Neural cell (in vitro differentiated cells): ENCODE results near the gene TDRKH. TPM values are rescaled to one million over a fixed set of nuclear protein-coding genes. Genes with fewer than 3 reads are reported as not detected.
"Not testable (repeated sequence)": the region's sequence is repeated elsewhere in the genome, so short reads cannot be mapped to it uniquely, and the experiment has no call there.

Experiments
- H2AFZ ChIP-seq: fragments of 200-600, 300-800 bp; sonication (generic), shearing (Covaris generic); 2 replicates; pipeline ENCODE4 v1.6.0; 2014; ENCODE audit warnings: low read depth, mild to moderate bottlenecking, antibody characterized with exemption, low read length, moderate library complexity
- H3F3A ChIP-seq: fragments of 200-600 bp; shearing (Covaris generic); 2 replicates; pipeline ENCODE4 v1.6.1; 2016; ENCODE audit warnings: mild to moderate bottlenecking, moderate library complexity, mixed read lengths, antibody characterized with exemption, low read length; ENCODE audit not compliant: insufficient read depth, poor library complexity, severe bottlenecking
- H3K27ac ChIP-seq: fragments of 200-600, 300-800 bp; sonication (generic), shearing (Covaris generic); 2 replicates; pipeline ENCODE4 v1.5.1; 2014; ENCODE audit warnings: mild to moderate bottlenecking, low read length, moderate library complexity
- H3K27me3 ChIP-seq: fragments of 300-800, 200-600 bp; sonication (generic), shearing (Covaris generic); 2 replicates; pipeline ENCODE4 v1.6.0; 2014; ENCODE audit warnings: mild to moderate bottlenecking, low read depth, low read length, moderate library complexity; ENCODE audit not compliant: insufficient read depth
- H3K36me3 ChIP-seq: fragments of 300-800, 200-600 bp; sonication (generic), shearing (Covaris generic); 2 replicates; pipeline ENCODE4 v1.5.1; 2014; ENCODE audit warnings: mild to moderate bottlenecking, antibody characterized with exemption, low read length, moderate library complexity; ENCODE audit not compliant: insufficient read depth
- H3K4me2 ChIP-seq: fragments of 300-800, 200-600 bp; sonication (generic), shearing (Covaris generic); 2 replicates; pipeline ENCODE4 v1.6.0; 2014; ENCODE audit warnings: mild to moderate bottlenecking, low read length
- H3K4me3 ChIP-seq: fragments of 300-800, 200-600 bp; sonication (generic), shearing (Covaris generic); 2 replicates; pipeline ENCODE4 v1.5.1; 2014; ENCODE audit warnings: mild to moderate bottlenecking, low read length, moderate library complexity
- H3K79me2 ChIP-seq: fragments of 200-600 bp; shearing (Covaris generic); replicated peaks from 2 replicates; pipeline ENCODE4 v1.6.0; 2014; ENCODE audit warnings: mild to moderate bottlenecking, low read length, moderate library complexity; ENCODE audit not compliant: insufficient read depth
- H3K9ac ChIP-seq: fragments of 300-800, 200-600 bp; sonication (generic), shearing (Covaris generic); 2 replicates; pipeline ENCODE4 v1.6.1; 2016; ENCODE audit warnings: mild to moderate bottlenecking, low read length, mixed read lengths
- H3K9me2 ChIP-seq: fragments of 200-600 bp; shearing (Covaris generic); 2 replicates; pipeline ENCODE4 v1.6.1; 2016; ENCODE audit warnings: mild to moderate bottlenecking, low read length, mixed read lengths; ENCODE audit not compliant: insufficient read depth
- H3K9me3 ChIP-seq: fragments of 200-600, 300-800 bp; sonication (generic), shearing (Covaris generic); 2 replicates; pipeline ENCODE4 v1.6.1; 2016; ENCODE audit warnings: mild to moderate bottlenecking, mixed run types, low read length, moderate library complexity, mixed read lengths
- H4K20me1 ChIP-seq: fragments of 200-600 bp; shearing (Covaris generic); 2 replicates; pipeline ENCODE4 v1.6.1; 2016; ENCODE audit warnings: mild to moderate bottlenecking, mixed run types; ENCODE audit not compliant: insufficient read depth
- CTCF ChIP-seq: fragments of 450-650 bp; IDR thresholded peaks from 2 replicates; pipeline ENCODE4 v1.5.1; 2014; ENCODE audit warnings: antibody characterized with exemption, mild to moderate bottlenecking, moderate library complexity; ENCODE audit not compliant: poor library complexity, severe bottlenecking
- EP300 ChIP-seq: fragments of 450-650 bp; conservative IDR thresholded peaks from 2 replicates; pipeline ENCODE4 v1.6.1; 2014; ENCODE audit warnings: antibody characterized with exemption, mild to moderate bottlenecking, moderate library complexity; ENCODE audit not compliant: poor library complexity, severe bottlenecking
- EZH2 ChIP-seq: fragments of 200-600, 300-800 bp; shearing (Covaris generic), sonication (generic); IDR thresholded peaks from 2 replicates; pipeline ENCODE4 v1.6.1; 2014; ENCODE audit warnings: antibody characterized with exemption, low read length, borderline replicate concordance, mild to moderate bottlenecking; ENCODE audit not compliant: insufficient read depth, poor library complexity, severe bottlenecking
- POLR2AphosphoS5 ChIP-seq: IDR thresholded peaks from 2 replicates; pipeline ENCODE4 v1.6.1; 2012
- RAD21 ChIP-seq: fragments of 450-650 bp; conservative IDR thresholded peaks from 2 replicates; pipeline ENCODE4 v1.6.1; 2014; ENCODE audit warnings: antibody characterized with exemption, mild to moderate bottlenecking, moderate library complexity
- REST ChIP-seq: IDR thresholded peaks from 2 replicates; pipeline ENCODE4 v1.6.1; 2012; ENCODE audit warnings: borderline replicate concordance
- SMC3 ChIP-seq: fragments of 450-650 bp; conservative IDR thresholded peaks from 2 replicates; pipeline ENCODE4 v1.6.1; 2014; ENCODE audit warnings: antibody characterized with exemption, mild to moderate bottlenecking, moderate library complexity; ENCODE audit not compliant: poor library complexity
- TAF1 ChIP-seq: IDR thresholded peaks from 2 replicates; pipeline ENCODE4 v1.6.1; 2012; ENCODE audit warnings: low read depth
- polyA plus RNA-seq: library from polyadenylated mRNA; depleted of rRNA; stranded (reverse); fragments of >200 nt; gene quantifications from 2 replicates; pipeline ENCODE4 v1.2.3, GENCODE V29; 2014

The TDRKH gene
- polyA plus RNA-seq, 1 donor from 2014 or later: 19.5 TPM

- H3K27me3 ChIP-seq: no peaks in the 10 kb centered on the region
- no peak overlapping the region for H2AFZ ChIP-seq
- H3K4me2 ChIP-seq: no peak overlapping the region
- H3F3A ChIP-seq: no peaks in the 10 kb centered on the region
- no peaks in the 10 kb centered on the region for H3K79me2 ChIP-seq
- H4K20me1 ChIP-seq: no peaks in the 10 kb centered on the region
- TF ChIP-seq EP300: no peak
- TF ChIP-seq EZH2: no peak
- TF ChIP-seq REST: no peak
- no peak for TF ChIP-seq SMC3
- no peak for TF ChIP-seq CTCF
- no peak for TF ChIP-seq TAF1
- no peak for TF ChIP-seq POLR2AphosphoS5
- TF ChIP-seq RAD21: no peak
- H3K4me3 ChIP-seq: no peak overlapping the region
- no peak overlapping the region for H3K27ac ChIP-seq
- peaks cover 7% of the 10 kb centered on the region for H3K36me3 ChIP-seq
- no peaks in the 10 kb centered on the region for H3K9me3 ChIP-seq
- no peak overlapping the region for H3K9ac ChIP-seq
- H3K9me2 ChIP-seq: no peaks in the 10 kb centered on the region
Observed at GRCh38 chr1:151773702-151774101, 16.6 kb downstream of the TDRKH start.

- not testable (repeated sequence) for H3F3A ChIP-seq, H3K36me3 ChIP-seq, H3K79me2 ChIP-seq, H3K9me3 ChIP-seq, H3K4me3 ChIP-seq, H3K9me2 ChIP-seq, H3K27ac ChIP-seq, H3K27me3 ChIP-seq, H3K4me2 ChIP-seq, H3K9ac ChIP-seq, H2AFZ ChIP-seq, H4K20me1 ChIP-seq
Observed at GRCh38 chr1:151769270-151769669, 21.0 kb downstream of the TDRKH start.

GRCh38 chr1:151768351-151769066, 21.8 kb downstream of the TDRKH start:
- H3K79me2 ChIP-seq, H3K4me3 ChIP-seq, H3K27me3 ChIP-seq, H3K9me3 ChIP-seq, H3K9ac ChIP-seq, H3K9me2 ChIP-seq, H2AFZ ChIP-seq, H3K4me2 ChIP-seq, H3K27ac ChIP-seq, H3K36me3 ChIP-seq, H3F3A ChIP-seq, H4K20me1 ChIP-seq: not testable (repeated sequence)
